ENCODE measurements around the gene LCMT1. TPM values are rescaled to one million over a fixed set of nuclear protein-coding genes. Genes with fewer than 3 reads are reported as not detected.
A peak's percentile ranks its signal among the peaks of the same experiment; 100 is the strongest.
"Not testable (repeated sequence)": the region's sequence is repeated elsewhere in the genome, so short reads cannot be mapped to it uniquely, and the experiment has no call there.

Gene LCMT1
- total RNA-seq, result 28.8 and 183 TPM in 2 replicates

- DNase-seq (ENCODE audit: extremely low read depth, low read depth, low spot score), result peak; percentile 93
Observed at GRCh38 chr16:25111403-25112166, at the start of gene LCMT1. TSS of gene LCMT1 (plus strand) at chr16:25111742. CDS start at chr16:25111884, 142 bp downstream.

DNA sequence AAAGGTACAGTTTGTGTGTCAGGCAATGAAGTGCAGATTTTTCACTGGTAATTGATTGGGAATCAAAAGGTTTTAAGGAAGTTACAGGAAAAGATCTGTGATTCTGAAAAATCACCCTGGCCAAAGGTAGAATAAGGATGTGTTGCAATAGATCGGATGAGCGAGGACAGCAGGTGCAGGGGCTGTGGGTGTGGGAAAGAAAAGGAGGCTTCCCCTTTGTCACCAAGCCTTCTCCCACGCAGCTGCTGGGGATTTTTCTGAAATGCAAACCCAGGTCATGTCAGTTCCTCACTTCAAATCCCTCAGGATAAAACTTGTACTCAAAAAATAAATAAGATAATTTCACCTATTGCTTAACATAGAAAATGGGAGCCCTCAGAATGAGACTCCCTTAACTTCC, 48.4 kb upstream of the LCMT1 start:
- DNase-seq (ENCODE audit: extremely low read depth, low read depth, low spot score), result no peak

GRCh38 chr16:25063865-25064264, 47.7 kb upstream of the LCMT1 start:
- no peak for DNase-seq (ENCODE audit: extremely low read depth, low read depth, low spot score)

GRCh38 chr16:25064281-25064680, 47.3 kb upstream of the LCMT1 start:
- DNase-seq (ENCODE audit: extremely low read depth, low read depth, low spot score), result not testable (repeated sequence)

- no peak for DNase-seq (ENCODE audit: extremely low read depth, low read depth, low spot score)
Observed at GRCh38 chr16:25064937-25065336, 46.6 kb upstream of the LCMT1 start.

DNA sequence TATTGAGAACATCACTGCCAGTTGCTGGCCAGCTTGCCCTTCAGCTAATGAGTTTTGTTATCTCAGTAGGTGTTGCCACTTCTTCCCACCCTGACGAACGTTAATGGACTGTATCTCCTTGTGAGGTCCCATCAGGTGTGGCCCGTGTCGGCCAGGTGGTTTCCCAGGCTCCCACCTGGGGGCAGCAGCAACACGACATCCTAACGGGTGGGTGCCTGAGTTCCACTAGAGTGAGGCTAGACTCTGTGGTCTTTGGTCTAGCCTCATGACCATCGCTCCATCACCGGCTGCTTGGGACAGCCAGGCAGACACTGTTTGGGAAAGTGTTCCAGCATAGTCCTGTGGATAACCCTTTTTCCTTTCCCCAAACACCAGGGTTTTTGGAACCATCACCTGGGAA, 45.6 kb upstream of the LCMT1 start:
- DNase-seq (ENCODE audit: extremely low read depth, low read depth, low spot score), result no peak

DNA sequence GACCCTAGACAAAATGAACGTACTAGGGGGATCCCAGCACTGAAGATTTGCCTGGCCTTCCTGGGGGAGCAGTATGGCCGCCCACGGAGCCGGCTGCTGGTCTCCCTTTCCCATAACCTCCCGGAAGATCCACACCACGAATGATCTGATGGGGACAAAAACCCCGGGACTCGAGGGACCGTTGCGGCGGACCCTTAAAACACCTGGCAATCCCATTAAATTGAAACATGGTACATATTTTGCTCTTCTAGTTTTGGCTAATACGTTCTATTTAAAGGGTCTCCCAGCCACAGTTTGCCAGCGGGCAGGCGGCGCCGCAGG, 45.2 kb upstream of the LCMT1 start:
- no peak for DNase-seq (ENCODE audit: extremely low read depth, low read depth, low spot score)

DNA sequence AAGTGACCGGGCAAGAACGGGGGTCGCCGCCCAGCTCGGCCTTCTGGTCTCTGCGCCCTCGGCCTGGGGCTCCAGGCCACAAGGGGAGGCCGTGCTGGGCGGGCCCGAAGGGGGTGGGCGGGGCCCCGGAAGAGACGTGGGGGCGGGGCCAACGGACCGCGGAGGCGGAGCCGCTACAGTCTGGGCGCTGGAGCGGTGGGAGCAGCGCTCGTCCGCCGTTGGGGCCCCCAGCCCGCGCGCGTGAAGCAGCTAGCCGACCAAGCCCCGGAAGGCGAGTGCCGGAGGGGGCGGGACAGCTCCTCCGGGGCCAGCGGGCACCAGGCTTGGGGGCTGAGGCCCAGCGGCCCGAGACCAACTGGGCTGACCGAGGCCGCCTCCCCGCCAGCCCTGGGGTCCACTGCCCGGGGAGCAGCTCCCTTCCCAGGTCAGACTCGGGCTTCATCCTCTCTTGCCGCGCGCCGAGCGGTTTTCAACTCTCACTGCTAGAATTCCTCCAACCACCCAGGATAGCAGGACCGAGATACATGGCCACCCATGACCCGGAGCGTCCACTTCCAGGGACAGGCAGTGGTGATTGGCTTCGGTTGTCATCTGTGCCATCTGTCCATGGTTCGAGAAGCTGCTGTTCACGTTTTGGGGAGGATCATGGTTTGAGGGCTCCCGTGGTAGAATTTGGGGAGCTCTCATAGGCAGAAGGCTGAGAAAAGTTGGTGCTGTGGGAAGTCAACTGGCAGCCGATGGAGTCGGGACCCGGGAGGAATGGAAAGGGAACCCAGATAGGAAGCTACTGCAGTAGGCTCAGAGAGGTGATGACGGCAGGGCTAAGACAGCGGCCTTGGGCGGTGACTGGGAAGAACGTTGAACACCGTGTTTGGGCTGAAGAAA, 44.6 kb upstream of the LCMT1 start:
- DNase-seq (ENCODE audit: extremely low read depth, low read depth, low spot score), result no peak

DNA sequence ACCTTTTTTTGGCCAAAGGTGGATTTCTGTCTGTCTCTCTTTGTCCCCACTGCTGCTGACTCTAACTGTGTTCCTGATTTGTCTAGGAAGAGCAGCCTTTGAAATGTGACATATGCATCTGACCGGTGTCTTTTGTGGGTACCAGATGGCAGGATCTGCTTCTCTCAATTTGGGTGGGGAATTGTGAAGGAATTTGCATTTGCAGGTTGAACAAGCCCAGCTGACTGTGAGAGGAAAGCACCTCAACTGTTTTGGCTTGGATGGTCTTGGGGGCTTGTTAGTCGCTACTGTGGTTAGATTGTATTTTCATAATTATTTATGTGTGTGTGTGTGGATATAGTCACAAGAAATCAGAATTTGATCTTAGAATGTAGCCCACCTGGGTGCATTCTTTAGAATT, 37.7 kb upstream of the LCMT1 start:
- DNase-seq (ENCODE audit: extremely low read depth, low read depth, low spot score), result no peak

- no peak for DNase-seq (ENCODE audit: extremely low read depth, low read depth, low spot score)
Observed at GRCh38 chr16:25078386-25078978, 33.1 kb upstream of the LCMT1 start.

GRCh38 chr16:25079637-25080378, 31.7 kb upstream of the LCMT1 start:
- no peak for DNase-seq (ENCODE audit: extremely low read depth, low read depth, low spot score)

DNA sequence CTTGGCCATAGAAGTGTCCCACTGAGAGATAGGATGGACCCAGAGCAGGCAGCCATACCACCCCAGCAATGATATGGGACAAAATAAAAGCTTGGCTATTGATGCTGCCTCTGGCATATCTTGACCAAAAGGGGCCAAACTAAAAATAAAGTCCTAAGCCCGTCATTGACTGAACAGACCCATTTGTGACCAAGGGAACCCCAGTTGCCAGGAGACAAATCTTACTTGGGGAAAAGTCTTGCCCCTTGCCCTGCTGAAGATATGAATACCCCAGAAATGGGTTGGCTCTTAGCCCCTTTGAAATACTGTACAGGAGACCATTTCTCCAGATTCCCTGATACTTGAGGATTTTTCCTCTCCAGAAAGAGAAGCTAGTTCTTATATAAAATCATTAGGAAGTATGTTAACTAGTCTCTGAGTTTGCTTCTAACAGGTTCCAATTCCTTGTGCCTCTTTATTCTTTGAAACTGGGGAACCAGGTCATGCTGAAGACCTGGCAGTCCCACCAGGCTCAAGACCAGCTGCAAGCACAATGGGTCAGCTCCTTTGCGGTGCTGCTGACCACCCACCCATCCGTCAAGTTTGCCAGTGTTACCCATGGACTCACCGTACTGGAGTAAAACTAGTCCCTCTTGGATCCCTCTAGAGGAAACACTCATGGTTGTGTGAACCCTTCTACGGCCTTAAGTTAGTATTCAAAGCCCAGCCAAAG, 31.0 kb upstream of the LCMT1 start:
- no peak for DNase-seq (ENCODE audit: extremely low read depth, low read depth, low spot score)

GRCh38 chr16:25081702-25082101, 29.8 kb upstream of the LCMT1 start:
- DNase-seq (ENCODE audit: extremely low read depth, low read depth, low spot score), result no peak

- DNase-seq (ENCODE audit: extremely low read depth, low read depth, low spot score), result no peak
Observed at GRCh38 chr16:25083065-25083464, 28.5 kb upstream of the LCMT1 start.

DNA sequence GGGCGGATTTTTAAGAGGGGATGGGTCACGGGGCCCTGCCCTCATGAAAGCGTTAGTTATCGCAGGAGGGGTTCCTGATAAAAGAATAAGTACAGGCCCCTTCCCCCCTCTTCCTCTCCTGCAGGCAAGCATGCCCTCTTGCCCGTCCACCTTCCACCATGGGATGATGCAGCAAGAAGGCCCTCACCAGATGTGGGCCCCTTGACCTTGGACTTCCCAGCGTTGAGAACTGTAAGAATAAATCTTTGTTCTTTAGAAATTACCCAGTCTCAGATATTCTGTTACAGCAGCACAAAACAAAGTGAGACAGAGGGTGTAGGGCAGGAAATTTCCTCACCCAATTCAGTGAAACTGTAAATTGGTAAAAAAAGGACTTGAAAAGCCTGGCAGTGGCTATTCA, 27.8 kb upstream of the LCMT1 start:
- DNase-seq (ENCODE audit: extremely low read depth, low read depth, low spot score), result no peak

GRCh38 chr16:25084797-25085196, 26.7 kb upstream of the LCMT1 start:
- DNase-seq (ENCODE audit: extremely low read depth, low read depth, low spot score), result no peak

DNA sequence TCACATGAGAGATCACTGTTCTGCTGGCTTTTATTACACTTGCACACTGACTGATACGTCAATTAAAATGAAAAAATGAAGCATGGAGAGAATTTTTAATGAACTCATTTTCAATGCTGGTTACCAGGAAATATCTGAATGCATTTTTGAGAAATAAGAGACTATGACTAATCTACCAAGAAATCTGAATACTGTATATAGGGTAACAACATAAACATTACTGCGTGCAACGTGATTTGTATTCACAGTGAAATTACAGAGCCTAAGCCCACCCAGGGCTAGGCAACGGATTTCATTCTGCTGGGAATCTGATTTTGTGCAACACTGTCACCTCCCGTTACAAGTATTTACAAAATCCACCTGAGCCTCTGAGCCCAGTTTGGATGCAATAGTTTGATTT, 23.8 kb upstream of the LCMT1 start:
- DNase-seq (ENCODE audit: extremely low read depth, low read depth, low spot score), result no peak

DNA sequence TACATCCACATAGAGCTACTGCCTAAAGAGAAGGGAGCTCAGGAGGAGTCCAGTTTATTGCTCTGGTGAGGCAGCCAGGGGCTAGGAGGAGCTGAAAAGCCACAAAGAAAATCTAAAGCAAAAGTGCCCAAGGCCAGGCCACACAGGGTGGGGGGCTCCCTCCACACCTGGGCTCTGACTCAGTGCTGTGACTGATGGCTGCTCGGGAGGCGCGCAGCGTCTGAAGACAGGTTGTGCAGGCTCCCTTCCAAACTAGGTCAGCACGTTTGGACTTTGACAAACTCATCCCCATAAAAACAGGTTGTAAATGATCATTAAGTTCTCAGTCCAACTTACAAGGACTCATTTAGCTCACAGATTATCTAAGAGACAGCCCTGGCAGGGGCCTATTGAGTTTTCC, 22.2 kb upstream of the LCMT1 start:
- DNase-seq (ENCODE audit: extremely low read depth, low read depth, low spot score), result no peak

GRCh38 chr16:25092441-25092840, 19.1 kb upstream of the LCMT1 start:
- no peak for DNase-seq (ENCODE audit: extremely low read depth, low read depth, low spot score)
